OCI-LY1 (cell line): ENCODE results near the gene SPIN1.

Experiments used
- H2AFZ ChIP-seq: fragments of 200-600 bp; sonication (generic), shearing (Covaris generic); 2 replicates; pipeline ENCODE4 v1.6.0; 2014; ENCODE audit warnings: antibody characterized with exemption, mild to moderate bottlenecking, low read length
- H3F3A ChIP-seq: fragments of 200-600 bp; sonication (generic), shearing (Covaris generic); 2 replicates; pipeline ENCODE4 v1.6.0; 2014; ENCODE audit warnings: mild to moderate bottlenecking, antibody characterized with exemption, low read length, moderate library complexity; ENCODE audit not compliant: insufficient read depth
- H3K27ac ChIP-seq: fragments of 200-600 bp; sonication (generic); 2 replicates; pipeline ENCODE4 v1.5.1; 2014; ENCODE audit warnings: low read length, mixed run types, mild to moderate bottlenecking, low read depth; ENCODE audit not compliant: poor library complexity, severe bottlenecking
- H3K27me3 ChIP-seq: fragments of 200-600 bp; sonication (generic); 2 replicates; pipeline ENCODE4 v1.6.0; 2014; ENCODE audit warnings: antibody characterized with exemption, mild to moderate bottlenecking, low read length, moderate library complexity; ENCODE audit not compliant: insufficient read depth
- H3K36me3 ChIP-seq: fragments of 200-600 bp; sonication (generic); 2 replicates; pipeline ENCODE4 v1.6.1; 2014; ENCODE audit warnings: mild to moderate bottlenecking, antibody characterized with exemption, low read length, moderate library complexity, mixed read lengths; ENCODE audit not compliant: insufficient read depth
- H3K4me1 ChIP-seq: fragments of 200-600 bp; sonication (generic); 2 replicates; pipeline ENCODE4 v1.5.1; 2014; ENCODE audit warnings: mild to moderate bottlenecking, low read length, moderate library complexity; ENCODE audit not compliant: insufficient read depth, severe bottlenecking
- H3K4me2 ChIP-seq: fragments of 200-600 bp; sonication (generic), shearing (Covaris generic); 2 replicates; pipeline ENCODE4 v1.6.1; 2014; ENCODE audit warnings: low read length
- H3K4me3 ChIP-seq: fragments of 200-600 bp; sonication (generic); 2 replicates; pipeline ENCODE4 v1.5.1; 2014; ENCODE audit warnings: low read length, low read depth, mild to moderate bottlenecking, mixed read lengths; ENCODE audit not compliant: poor library complexity, severe bottlenecking
- H3K79me2 ChIP-seq: fragments of 200-600 bp; shearing (Covaris generic); 2 replicates; pipeline ENCODE4 v1.6.1; 2016; ENCODE audit warnings: mixed run types, low read length, mixed read lengths; ENCODE audit not compliant: insufficient read depth
- H3K9ac ChIP-seq: fragments of 200-600 bp; sonication (generic), shearing (Covaris generic); 2 replicates; pipeline ENCODE4 v1.6.1; 2014; ENCODE audit warnings: mild to moderate bottlenecking, low read length, mixed read lengths
- H3K9me2 ChIP-seq: fragments of 200-600 bp; sonication (generic), shearing (Covaris generic); 2 replicates; pipeline ENCODE4 v1.6.1; 2014; ENCODE audit warnings: low read depth, mild to moderate bottlenecking, low read length, mixed read lengths
- H3K9me3 ChIP-seq: fragments of 200-600 bp; shearing (Covaris generic); 2 replicates; pipeline ENCODE4 v1.6.1; 2014; ENCODE audit warnings: low read length, mixed read lengths
- H4K20me1 ChIP-seq: fragments of 200-600 bp; sonication (generic), shearing (Covaris generic); 2 replicates; pipeline ENCODE4 v1.6.0; 2016; ENCODE audit warnings: mild to moderate bottlenecking, low read length; ENCODE audit not compliant: insufficient read depth
- EZH2 ChIP-seq: fragments of 200-600 bp; sonication (generic), shearing (Covaris generic); IDR thresholded peaks from 2 replicates; pipeline ENCODE4 v1.8.0; 2017; ENCODE audit warnings: borderline replicate concordance, mixed run types, mild to moderate bottlenecking, antibody characterized with exemption, low read length, moderate library complexity, mixed read lengths
- TF ChIP-seq, protein P1 (sequence below): fragments of 200-600 bp; sonication (generic), shearing (Covaris generic); IDR thresholded peaks from 2 replicates; pipeline ENCODE4 v1.5.1; 2017; ENCODE audit warnings: mild to moderate bottlenecking, antibody characterized with exemption, low read length, moderate library complexity, mixed read lengths

Gene SPIN1

DNA sequence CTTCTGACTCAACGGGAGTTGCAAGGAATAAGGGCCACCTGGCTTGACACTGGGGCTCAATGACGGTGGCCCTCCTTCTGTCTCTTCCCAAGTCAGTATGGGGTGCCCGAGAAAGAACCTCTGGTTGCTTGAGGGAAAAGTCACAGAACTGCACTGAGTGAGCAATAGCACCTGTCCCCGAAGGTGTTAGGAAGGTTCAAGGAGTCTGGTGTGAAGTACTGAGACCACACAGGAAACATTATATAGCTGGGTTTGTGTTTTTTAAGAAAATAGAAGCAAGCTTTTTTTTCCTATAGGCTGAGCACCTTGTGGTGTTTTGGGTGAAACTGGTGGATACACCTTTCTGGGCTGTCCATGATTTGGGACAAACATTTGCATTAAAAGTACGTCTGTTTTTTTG is 62.9 kb downstream of the SPIN1 start:
- H3K4me2 ChIP-seq, result no peak overlapping the region
- 0 out of 2 replicates have a peak, but pooled peaks cover 4% of the 10 kb centered on the region for H3K79me2 ChIP-seq
- no peaks in the 10 kb centered on the region for H3K27me3 ChIP-seq
- no peaks in the 10 kb centered on the region for H3K4me1 ChIP-seq
- no peaks in the 10 kb centered on the region for H3F3A ChIP-seq
- H2AFZ ChIP-seq, result no peak overlapping the region
- no peak overlapping the region for H3K4me3 ChIP-seq
- H4K20me1 ChIP-seq, result no peaks in the 10 kb centered on the region
- no peaks in the 10 kb centered on the region for H3K9me2 ChIP-seq
- H3K9ac ChIP-seq, result no peak overlapping the region
- H3K36me3 ChIP-seq, result peaks cover 6% of the 10 kb centered on the region
- H3K27ac ChIP-seq, result no peak overlapping the region
- no peaks in the 10 kb centered on the region for H3K9me3 ChIP-seq
- TF ChIP-seq, protein P1, sequence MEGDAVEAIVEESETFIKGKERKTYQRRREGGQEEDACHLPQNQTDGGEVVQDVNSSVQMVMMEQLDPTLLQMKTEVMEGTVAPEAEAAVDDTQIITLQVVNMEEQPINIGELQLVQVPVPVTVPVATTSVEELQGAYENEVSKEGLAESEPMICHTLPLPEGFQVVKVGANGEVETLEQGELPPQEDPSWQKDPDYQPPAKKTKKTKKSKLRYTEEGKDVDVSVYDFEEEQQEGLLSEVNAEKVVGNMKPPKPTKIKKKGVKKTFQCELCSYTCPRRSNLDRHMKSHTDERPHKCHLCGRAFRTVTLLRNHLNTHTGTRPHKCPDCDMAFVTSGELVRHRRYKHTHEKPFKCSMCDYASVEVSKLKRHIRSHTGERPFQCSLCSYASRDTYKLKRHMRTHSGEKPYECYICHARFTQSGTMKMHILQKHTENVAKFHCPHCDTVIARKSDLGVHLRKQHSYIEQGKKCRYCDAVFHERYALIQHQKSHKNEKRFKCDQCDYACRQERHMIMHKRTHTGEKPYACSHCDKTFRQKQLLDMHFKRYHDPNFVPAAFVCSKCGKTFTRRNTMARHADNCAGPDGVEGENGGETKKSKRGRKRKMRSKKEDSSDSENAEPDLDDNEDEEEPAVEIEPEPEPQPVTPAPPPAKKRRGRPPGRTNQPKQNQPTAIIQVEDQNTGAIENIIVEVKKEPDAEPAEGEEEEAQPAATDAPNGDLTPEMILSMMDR, result no peak
- TF ChIP-seq EZH2, result no peak

DNA sequence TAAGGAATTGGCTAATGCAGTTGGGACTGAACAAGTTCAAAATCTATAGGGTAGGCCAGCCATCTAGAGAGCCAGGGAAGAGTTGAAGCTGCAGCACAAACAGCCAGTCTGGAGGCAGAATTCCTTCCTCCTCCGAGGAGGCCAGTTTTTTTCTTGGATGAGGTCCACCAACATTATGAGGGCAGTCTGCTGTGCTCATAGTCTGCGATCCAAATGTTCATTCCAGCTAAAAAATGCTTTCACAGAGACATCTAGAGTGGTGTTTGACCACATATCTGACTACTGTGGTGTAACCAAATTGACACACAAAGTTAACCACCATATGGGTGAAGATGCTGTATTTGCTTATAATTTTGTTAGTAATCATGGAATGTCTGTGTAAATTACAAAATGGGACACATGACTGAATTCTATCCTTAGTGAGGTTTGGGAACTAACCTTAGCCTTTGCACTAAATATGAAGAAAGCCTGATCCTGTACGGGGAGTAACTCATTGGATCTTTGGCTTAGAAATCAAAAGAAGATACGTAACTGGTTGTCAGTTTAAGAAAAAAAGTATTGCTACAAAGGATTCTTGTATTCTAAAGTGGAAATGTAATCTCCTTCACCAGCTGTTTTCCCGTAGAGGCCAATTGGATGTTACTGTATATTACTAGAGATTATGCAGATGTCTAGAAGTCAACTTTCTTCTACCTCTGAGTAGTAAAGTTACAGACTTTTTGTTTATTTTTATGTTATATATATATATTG is 70.6 kb downstream of the SPIN1 start:
- no peak overlapping the region for H3K4me3 ChIP-seq
- no peak overlapping the region for H3K4me2 ChIP-seq
- no peak for TF ChIP-seq EZH2
- TF ChIP-seq, protein P1, result no peak
- no peaks in the 10 kb centered on the region for H3K27me3 ChIP-seq
- H3K79me2 ChIP-seq, result no peaks in the 10 kb centered on the region
- no peaks in the 10 kb centered on the region for H3F3A ChIP-seq
- H4K20me1 ChIP-seq, result no peaks in the 10 kb centered on the region
- no peak overlapping the region for H3K27ac ChIP-seq
- no peaks in the 10 kb centered on the region for H3K9me2 ChIP-seq
- H3K36me3 ChIP-seq, result peaks cover 5% of the 10 kb centered on the region; the same call in 1 of the 2 replicates
- H3K9me3 ChIP-seq, result no peaks in the 10 kb centered on the region
- no peaks in the 10 kb centered on the region for H3K4me1 ChIP-seq
- no peak overlapping the region for H2AFZ ChIP-seq
- no peak overlapping the region for H3K9ac ChIP-seq

DNA sequence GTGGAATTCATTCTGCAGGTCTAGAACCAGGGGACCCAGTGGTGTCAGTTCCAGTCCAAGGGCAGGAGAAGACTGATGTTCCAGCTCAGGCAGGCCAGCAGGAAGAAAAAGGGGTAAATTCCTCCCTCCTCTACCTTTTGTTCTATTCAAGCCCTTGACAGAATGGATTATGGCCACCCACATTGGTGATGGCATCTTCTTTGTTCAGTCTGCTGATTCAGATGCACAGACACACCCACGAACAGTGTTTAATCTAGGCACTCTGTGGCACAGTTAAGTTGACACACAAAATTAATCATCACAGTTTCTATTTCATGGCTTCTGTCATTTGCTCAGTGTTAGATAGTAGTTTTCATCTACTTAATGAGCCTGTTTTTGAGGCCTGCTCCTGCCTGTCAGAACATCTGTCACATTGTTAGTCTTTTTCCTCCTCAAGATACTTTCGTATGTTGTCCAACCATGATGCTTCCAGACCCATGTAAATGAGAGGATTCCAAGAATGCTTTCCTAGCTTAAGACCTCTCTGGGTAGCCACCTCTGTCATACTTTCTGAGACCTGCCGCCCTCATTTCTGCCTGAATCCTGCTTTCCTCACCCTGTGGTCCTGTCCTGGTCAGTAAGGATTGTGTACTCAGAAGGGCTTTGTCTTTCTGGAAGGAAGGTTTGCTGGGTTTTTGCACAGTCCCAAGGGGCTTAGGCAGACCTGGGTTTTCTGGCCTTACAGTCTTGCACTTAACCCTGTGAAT is 72.5 kb downstream of the SPIN1 start:
- H3K4me1 ChIP-seq, result no peaks in the 10 kb centered on the region
- no peaks in the 10 kb centered on the region for H3K79me2 ChIP-seq
- H3K36me3 ChIP-seq, result peaks cover 5% of the 10 kb centered on the region; the same call in 1 of the 2 replicates
- H3K27ac ChIP-seq, result no peak overlapping the region
- TF ChIP-seq, protein P1, result no peak
- TF ChIP-seq EZH2, result no peak
- no peaks in the 10 kb centered on the region for H3K9me2 ChIP-seq
- no peak overlapping the region for H2AFZ ChIP-seq
- no peaks in the 10 kb centered on the region for H3F3A ChIP-seq
- H3K27me3 ChIP-seq, result no peaks in the 10 kb centered on the region
- no peak overlapping the region for H3K4me3 ChIP-seq
- H3K9ac ChIP-seq, result no peak overlapping the region
- no peak overlapping the region for H3K4me2 ChIP-seq
- no peaks in the 10 kb centered on the region for H3K9me3 ChIP-seq
- no peaks in the 10 kb centered on the region for H4K20me1 ChIP-seq
